HEK293 (cell line): ENCODE measurements around the gene EIF4H.
"Not testable (repeated sequence)": the region's sequence is repeated elsewhere in the genome, so short reads cannot be mapped to it uniquely, and the experiment has no call there.

Experiments
- FEZF1 ChIP-seq: fragments of 450-650 bp; formaldehyde crosslinking; IDR thresholded peaks from 2 replicates; pipeline ENCODE4 v1.5.1; 2016; ENCODE audit warnings: missing biosample characterization, missing genetic modification characterization
- HOXD13 ChIP-seq: sonication (generic); formaldehyde crosslinking; IDR thresholded peaks from 2 replicates; pipeline ENCODE4 v1.8.0; 2022; ENCODE audit warnings: missing genetic modification reagents, borderline replicate concordance
- KLF9 ChIP-seq: fragments of 450-650 bp; formaldehyde crosslinking; IDR thresholded peaks from 2 replicates; pipeline ENCODE4 v1.5.1; 2016; ENCODE audit warnings: missing biosample characterization, missing genetic modification characterization, low read depth
- ZBTB7A ChIP-seq: fragments of 450-650 bp; formaldehyde crosslinking; IDR thresholded peaks from 2 replicates; pipeline ENCODE4 v1.5.1; 2016; ENCODE audit warnings: low read depth, missing biosample characterization, missing genetic modification characterization
- ZFP41 ChIP-seq: fragments of 450-650 bp; formaldehyde crosslinking; IDR thresholded peaks from 2 replicates; pipeline ENCODE4 v1.5.1; 2016; ENCODE audit warnings: missing biosample characterization, missing genetic modification characterization, borderline replicate concordance
- ZNF174 ChIP-seq: fragments of 450-650 bp; formaldehyde crosslinking; IDR thresholded peaks from 2 replicates; pipeline ENCODE4 v1.5.0; 2017; ENCODE audit warnings: missing biosample characterization, mild to moderate bottlenecking, missing genetic modification characterization
- ZNF24 ChIP-seq: fragments of 450-650 bp; formaldehyde crosslinking; IDR thresholded peaks from 2 replicates; pipeline ENCODE4 v1.5.1; 2016; ENCODE audit warnings: missing biosample characterization, missing genetic modification characterization
- ZNF549 ChIP-seq: fragments of 450-650 bp; IDR thresholded peaks from 2 replicates; pipeline ENCODE4 v1.5.1; 2018; ENCODE audit warnings: missing biosample characterization, missing genetic modification characterization, mild to moderate bottlenecking, inconsistent platforms, moderate library complexity
- ZNF76 ChIP-seq: fragments of 450-650 bp; formaldehyde crosslinking; IDR thresholded peaks from 2 replicates; pipeline ENCODE4; 2016; ENCODE audit warnings: low read depth, missing biosample characterization, missing genetic modification characterization, borderline replicate concordance
- ZNF792 ChIP-seq: fragments of 450-650 bp; formaldehyde crosslinking; IDR thresholded peaks from 2 replicates; pipeline ENCODE4 v1.5.1; 2016; ENCODE audit warnings: missing biosample characterization, missing genetic modification characterization
- ZSCAN30 ChIP-seq: fragments of 450-650 bp; IDR thresholded peaks from 2 replicates; pipeline ENCODE4 v1.5.1; 2018; ENCODE audit warnings: missing biosample characterization, mild to moderate bottlenecking, missing genetic modification characterization, moderate library complexity
- TF ChIP-seq, protein P1 (sequence below): fragments of 450-650 bp; formaldehyde crosslinking; IDR thresholded peaks from 2 replicates; pipeline ENCODE4 v1.5.1; 2016; ENCODE audit warnings: missing biosample characterization, missing genetic modification characterization
- TF ChIP-seq, protein P2 (sequence below): fragments of 450-650 bp; formaldehyde crosslinking; IDR thresholded peaks from 2 replicates; pipeline ENCODE4 v1.5.0; 2017; ENCODE audit warnings: missing biosample characterization, missing genetic modification characterization, borderline replicate concordance
- TF ChIP-seq, protein P3 (sequence below): sonication (generic); formaldehyde crosslinking; IDR thresholded peaks from 2 replicates; pipeline ENCODE4 v1.8.1; 2022; ENCODE audit warnings: mild to moderate bottlenecking, moderate library complexity, missing genetic modification reagents

DNA sequence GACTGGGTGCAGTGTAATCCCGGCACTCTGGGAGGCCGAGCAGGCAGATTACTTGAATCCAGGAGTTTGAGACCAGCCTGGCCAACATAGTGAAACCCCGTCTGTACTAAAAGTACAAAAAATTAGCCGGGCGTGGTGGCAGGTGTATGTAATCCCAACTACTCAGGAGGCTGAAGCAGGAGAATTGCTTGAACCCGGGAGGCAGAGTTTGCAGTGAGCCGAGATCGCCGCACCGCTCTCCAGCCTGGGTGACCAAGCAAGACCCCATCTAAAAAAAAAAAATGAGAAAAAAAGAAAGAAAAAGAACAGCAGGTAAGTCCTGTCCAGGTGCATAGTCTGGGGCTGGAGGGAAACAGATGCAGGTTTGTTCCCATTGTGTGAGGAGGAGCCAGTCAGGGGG, 31.9 kb downstream of the EIF4H start:
- TF ChIP-seq, protein P1, sequence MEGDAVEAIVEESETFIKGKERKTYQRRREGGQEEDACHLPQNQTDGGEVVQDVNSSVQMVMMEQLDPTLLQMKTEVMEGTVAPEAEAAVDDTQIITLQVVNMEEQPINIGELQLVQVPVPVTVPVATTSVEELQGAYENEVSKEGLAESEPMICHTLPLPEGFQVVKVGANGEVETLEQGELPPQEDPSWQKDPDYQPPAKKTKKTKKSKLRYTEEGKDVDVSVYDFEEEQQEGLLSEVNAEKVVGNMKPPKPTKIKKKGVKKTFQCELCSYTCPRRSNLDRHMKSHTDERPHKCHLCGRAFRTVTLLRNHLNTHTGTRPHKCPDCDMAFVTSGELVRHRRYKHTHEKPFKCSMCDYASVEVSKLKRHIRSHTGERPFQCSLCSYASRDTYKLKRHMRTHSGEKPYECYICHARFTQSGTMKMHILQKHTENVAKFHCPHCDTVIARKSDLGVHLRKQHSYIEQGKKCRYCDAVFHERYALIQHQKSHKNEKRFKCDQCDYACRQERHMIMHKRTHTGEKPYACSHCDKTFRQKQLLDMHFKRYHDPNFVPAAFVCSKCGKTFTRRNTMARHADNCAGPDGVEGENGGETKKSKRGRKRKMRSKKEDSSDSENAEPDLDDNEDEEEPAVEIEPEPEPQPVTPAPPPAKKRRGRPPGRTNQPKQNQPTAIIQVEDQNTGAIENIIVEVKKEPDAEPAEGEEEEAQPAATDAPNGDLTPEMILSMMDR (tag by site-specific recombination): not testable (repeated sequence)
- not testable (repeated sequence) for TF ChIP-seq KLF9 (tag by site-specific recombination); ZNF24; ZSCAN30 (tag by site-specific recombination); ZNF174 (tag by site-specific recombination); ZBTB7A (tag by site-specific recombination); FEZF1 (tag by site-specific recombination); HOXD13 (CRISPR knock-in tag); ZNF549 (tag by site-specific recombination); ZNF792; ZFP41 (tag by site-specific recombination); ZNF76 (tag by site-specific recombination)
- TF ChIP-seq, protein P2, sequence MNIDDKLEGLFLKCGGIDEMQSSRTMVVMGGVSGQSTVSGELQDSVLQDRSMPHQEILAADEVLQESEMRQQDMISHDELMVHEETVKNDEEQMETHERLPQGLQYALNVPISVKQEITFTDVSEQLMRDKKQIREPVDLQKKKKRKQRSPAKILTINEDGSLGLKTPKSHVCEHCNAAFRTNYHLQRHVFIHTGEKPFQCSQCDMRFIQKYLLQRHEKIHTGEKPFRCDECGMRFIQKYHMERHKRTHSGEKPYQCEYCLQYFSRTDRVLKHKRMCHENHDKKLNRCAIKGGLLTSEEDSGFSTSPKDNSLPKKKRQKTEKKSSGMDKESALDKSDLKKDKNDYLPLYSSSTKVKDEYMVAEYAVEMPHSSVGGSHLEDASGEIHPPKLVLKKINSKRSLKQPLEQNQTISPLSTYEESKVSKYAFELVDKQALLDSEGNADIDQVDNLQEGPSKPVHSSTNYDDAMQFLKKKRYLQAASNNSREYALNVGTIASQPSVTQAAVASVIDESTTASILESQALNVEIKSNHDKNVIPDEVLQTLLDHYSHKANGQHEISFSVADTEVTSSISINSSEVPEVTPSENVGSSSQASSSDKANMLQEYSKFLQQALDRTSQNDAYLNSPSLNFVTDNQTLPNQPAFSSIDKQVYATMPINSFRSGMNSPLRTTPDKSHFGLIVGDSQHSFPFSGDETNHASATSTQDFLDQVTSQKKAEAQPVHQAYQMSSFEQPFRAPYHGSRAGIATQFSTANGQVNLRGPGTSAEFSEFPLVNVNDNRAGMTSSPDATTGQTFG (tag by site-specific recombination): not testable (repeated sequence)
- TF ChIP-seq, protein P3, sequence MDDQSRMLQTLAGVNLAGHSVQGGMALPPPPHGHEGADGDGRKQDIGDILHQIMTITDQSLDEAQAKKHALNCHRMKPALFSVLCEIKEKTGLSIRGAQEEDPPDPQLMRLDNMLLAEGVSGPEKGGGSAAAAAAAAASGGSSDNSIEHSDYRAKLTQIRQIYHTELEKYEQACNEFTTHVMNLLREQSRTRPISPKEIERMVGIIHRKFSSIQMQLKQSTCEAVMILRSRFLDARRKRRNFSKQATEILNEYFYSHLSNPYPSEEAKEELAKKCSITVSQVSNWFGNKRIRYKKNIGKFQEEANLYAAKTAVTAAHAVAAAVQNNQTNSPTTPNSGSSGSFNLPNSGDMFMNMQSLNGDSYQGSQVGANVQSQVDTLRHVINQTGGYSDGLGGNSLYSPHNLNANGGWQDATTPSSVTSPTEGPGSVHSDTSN (CRISPR knock-in tag): not testable (repeated sequence)
